ENCODE data around the gene RPSA. TPM values are rescaled to one million over a fixed set of nuclear protein-coding genes. Genes with fewer than 3 reads are reported as not detected.

RPSA gene
- 967 and 1,091 TPM in 2 replicates for total RNA-seq

GRCh38 chr3:39406368-39407258 is at the start of gene RPSA:
Gene RPSA, plus strand, starts transcription at chr3:39406720. Its CDS starts 934 bp downstream, at chr3:39407654.

GRCh38 chr3:39383045-39383880 is 23.3 kb upstream of the RPSA start, which contains the start of gene SLC25A38:
Gene SLC25A38, plus strand, starts transcription at chr3:39383370. Its CDS starts 355 bp downstream, at chr3:39383725.

Small RNA genes lying within 50 kb of the gene (small RNA-seq; reads per million reads assigned to genes)
- gene SNORA6 (not detected), gene SNORA62 (not detected)

Other genes with a start within 250 kb of the RPSA start
- not detected in 2 replicates for gene XIRP1, start 214.1 kb upstream of the RPSA start, total RNA-seq
- 0.16 TPM in 1 of 2 replicates, not detected in the other for gene CX3CR1, start 126.7 kb upstream of the RPSA start, total RNA-seq
- not detected in 2 replicates for gene CCR8, start 77.0 kb upstream of the RPSA start, total RNA-seq
- 23.0 and 26.5 TPM in 2 replicates for gene SLC25A38, start 23.4 kb upstream of the RPSA start, total RNA-seq
- gene MOBP, start 61.0 kb downstream of the RPSA start, total RNA-seq, result not detected in 2 replicates